Endothelial cell of umbilical vein (primary cell): Measurements from ENCODE around the gene CEP170. TPM values are rescaled to one million over a fixed set of nuclear protein-coding genes. Genes with fewer than 3 reads are reported as not detected.
"Not testable (repeated sequence)": the region's sequence is repeated elsewhere in the genome, so short reads cannot be mapped to it uniquely, and the experiment has no call there.

Experiments used
- BruUV-seq: library from RNA; stranded (reverse); fragments of 400-500 nt; replicated peaks from 2 replicates; lab custom pipeline; 2021; lab: Mats Ljungman, UMichigan
- CTCF ChIA-PET: fragments of 300-600, 350-600 bp; sonication (Branson Sonifier 250); formaldehyde crosslinking; loops from one replicate; lab custom pipeline; 2021; ENCODE audit warnings: antibody characterized with exemption, inconsistent platforms; lab: Charles Lee
- POLR2A ChIA-PET: fragments of 300-600, 350-600 bp; sonication (Branson Sonifier 250); formaldehyde crosslinking; loops from one replicate; lab custom pipeline; 2021; ENCODE audit warnings: antibody characterized with exemption, inconsistent platforms; lab: Charles Lee
- DNase-seq: peaks from one replicate; pipeline ENCODE4 v3.0.0-alpha.2; 2011; ENCODE audit warnings: low read depth, low spot score
- FAIRE-seq: peaks from 2 replicates; lab custom pipeline; 2011; peaks lifted over from hg19 to GRCh38; lab: Jason Lieb, UNC
- H2AFZ ChIP-seq: 2 replicates; pipeline ENCODE4 v1.6.0; 2012; ENCODE audit warnings: low read depth, low read length, control low read depth, inconsistent platforms
- H3K27ac ChIP-seq: 2 replicates; pipeline ENCODE4 v1.5.1; 2011; ENCODE audit warnings: low read depth, mild to moderate bottlenecking, control low read depth, low read length, moderate library complexity; ENCODE audit not compliant: insufficient read depth
- H3K27me3 ChIP-seq, 2 experiments: 2 replicates each; pipeline versions ENCODE4 v1.6.0 to v1.6.1; 2011; ENCODE audit warnings: low read length in 2 of 2, mixed read lengths in 1 of 2; ENCODE audit not compliant: control insufficient read depth in 2 of 2, insufficient read depth in 2 of 2
- H3K36me3 ChIP-seq, 2 experiments: 2 replicates in 1 of 2; 3 replicates in 1 of 2; pipeline ENCODE4 v1.5.1; 2011; ENCODE audit warnings: low read length in 2 of 2, mild to moderate bottlenecking in 1 of 2, moderate library complexity in 1 of 2; ENCODE audit not compliant: control insufficient read depth in 2 of 2, insufficient read depth in 2 of 2; ENCODE audit errors: extremely low read depth in 1 of 2
- H3K4me1 ChIP-seq: 3 replicates; pipeline ENCODE4 v1.5.1; 2011; ENCODE audit warnings: mild to moderate bottlenecking, low read length; ENCODE audit not compliant: control insufficient read depth, insufficient read depth; ENCODE audit errors: extremely low read depth
- H3K4me2 ChIP-seq: 2 replicates; pipeline ENCODE4 v1.6.1; 2011; ENCODE audit warnings: low read length, control low read depth, mixed read lengths; ENCODE audit not compliant: insufficient read depth
- H3K4me3 ChIP-seq, 3 experiments: fragments of 200-600 bp in 1 of 3; sonication (generic), shearing (Covaris generic) in 1 of 3; replicated peaks in 1 of 3; 2 replicates each; pipeline ENCODE4 v1.5.1; 2011 to 2016; ENCODE audit warnings: control low read depth in 3 of 3, low read length in 3 of 3, mild to moderate bottlenecking in 2 of 3, inconsistent platforms in 1 of 3, low read depth in 1 of 3, moderate library complexity in 1 of 3; ENCODE audit not compliant: insufficient read depth in 1 of 3
- H3K79me2 ChIP-seq: 2 replicates; pipeline ENCODE4 v1.6.0; 2012; ENCODE audit warnings: low read length, inconsistent platforms; ENCODE audit not compliant: control insufficient read depth, insufficient read depth
- H3K9ac ChIP-seq: replicated peaks from 2 replicates; pipeline ENCODE3; 2011; ENCODE audit warnings: low read length, control low read depth; ENCODE audit not compliant: insufficient read depth; ENCODE audit errors: extremely low read depth
- H3K9me1 ChIP-seq: replicated peaks from 3 replicates; pipeline ENCODE4 v1.6.0; 2011; ENCODE audit warnings: mild to moderate bottlenecking, low read length; ENCODE audit not compliant: control insufficient read depth, insufficient read depth; ENCODE audit errors: extremely low read depth
- H3K9me3 ChIP-seq: replicated peaks from 2 replicates; pipeline ENCODE4 v1.5.1; 2012; ENCODE audit warnings: low read length, inconsistent platforms; ENCODE audit not compliant: control insufficient read depth, insufficient read depth
- H4K20me1 ChIP-seq: replicated peaks from 2 replicates; pipeline ENCODE3; 2011; ENCODE audit warnings: mild to moderate bottlenecking, low read length; ENCODE audit not compliant: control insufficient read depth, insufficient read depth; ENCODE audit errors: extremely low read depth
- EZH2 ChIP-seq: IDR thresholded peaks from 2 replicates; pipeline ENCODE4 v1.6.1; 2012; ENCODE audit warnings: borderline replicate concordance, low read depth, mild to moderate bottlenecking, moderate library complexity, low read length, inconsistent platforms; ENCODE audit not compliant: severe bottlenecking
- FOS ChIP-seq: IDR thresholded peaks from 2 replicates; pipeline ENCODE4 v1.6.1; 2011; ENCODE audit warnings: mild to moderate bottlenecking, low read length, moderate library complexity, borderline replicate concordance; ENCODE audit not compliant: insufficient read depth
- GATA2 ChIP-seq: IDR thresholded peaks from 2 replicates; pipeline ENCODE4 v1.7.0; 2011; ENCODE audit warnings: low read depth, mild to moderate bottlenecking, moderate library complexity, mixed read lengths, low read length; ENCODE audit not compliant: insufficient read length, insufficient read depth
- JUN ChIP-seq: IDR thresholded peaks from 2 replicates; pipeline ENCODE4 v1.6.1; 2011; ENCODE audit warnings: borderline replicate concordance, low read depth; ENCODE audit not compliant: insufficient read length, insufficient read depth
- MYC ChIP-seq: IDR thresholded peaks from one replicate; pipeline ENCODE4 v1.6.1; 2011; ENCODE audit warnings: mild to moderate bottlenecking, low read depth, low read length
- POLR2A ChIP-seq: IDR thresholded peaks from 2 replicates; pipeline ENCODE4 v1.6.1; 2012; ENCODE audit warnings: low read depth, mild to moderate bottlenecking, control low read depth, low read length
- POLR2AphosphoS5 ChIP-seq: IDR thresholded peaks from 2 replicates; pipeline ENCODE4 v1.6.1; 2012; ENCODE audit warnings: low read depth, mild to moderate bottlenecking, control low read depth, low read length, moderate library complexity; ENCODE audit not compliant: insufficient read depth
- dilution Hi-C: fragments of 300-500 bp; cut with MboI; formaldehyde crosslinking; loops from one replicate; pipeline ENCODE4 v1.15.0; 2019; ENCODE audit warnings: low sequenced_read_pairs; ENCODE audit not compliant: extremely low pct_ligation_motif_present
- intact Hi-C: fragments of 100-400 bp; cut with micrococcal nuclease; formaldehyde crosslinking; loops from one replicate; pipeline ENCODE4 v1.10.0; 2022
- polyA plus RNA-seq, 4 experiments: library from polyadenylated mRNA; depleted of rRNA in 3 of 4; stranded (reverse) in 3 of 4; unstranded in 1 of 4; fragments of >200 nt; gene quantifications; 2 replicates each; pipeline versions ENCODE4 v1.2.1 to v1.2.3, GENCODE V29; 2011 to 2012; ENCODE audit warnings: missing spikeins in 1 of 4
- total RNA-seq: library from RNA; stranded (reverse); gene quantifications from 2 replicates; pipeline ENCODE4 v1.2.3, GENCODE V29; 2021
- TF ChIP-seq, protein P1 (sequence below), 2 donors: IDR thresholded peaks; 1 replicate in 1 of 2; 2 replicates in 1 of 2; pipeline ENCODE4 v1.5.1; 2011; ENCODE audit warnings: low read length in 2 of 2, mild to moderate bottlenecking in 2 of 2, moderate library complexity in 2 of 2, control low read depth in 1 of 2, inconsistent platforms in 1 of 2, low read depth in 1 of 2; ENCODE audit not compliant: insufficient read depth in 1 of 2; ENCODE audit errors: extremely low read depth in 1 of 2
- TF ChIP-seq, protein P2 (sequence below): IDR thresholded peaks from 2 replicates; pipeline ENCODE4 v1.6.1; 2011; ENCODE audit not compliant: insufficient read depth, insufficient read length

CEP170 gene
- total and polyA plus RNA-seq, 2 donors (not counting 3 experiments of a cell fraction or from before 2014, with no cell fraction given) = 49.6 to 225 TPM

DNA sequence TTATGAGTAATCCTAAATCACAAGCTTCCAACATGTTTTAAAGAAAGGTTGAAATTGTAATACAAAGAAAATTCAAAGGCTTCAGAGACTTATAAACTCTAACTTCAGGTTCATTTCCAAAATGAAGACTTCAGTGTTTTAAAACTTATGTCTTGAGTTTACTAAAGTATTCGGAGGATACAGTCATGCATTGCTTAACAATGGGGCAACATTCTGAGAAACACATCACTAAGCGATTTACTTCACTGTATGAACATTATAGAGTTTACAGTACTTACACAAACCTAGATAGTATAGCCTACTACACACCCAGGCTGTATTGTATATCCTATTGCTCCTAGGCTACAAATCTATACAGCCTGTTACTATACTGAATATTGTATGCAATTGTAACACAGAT, 38.3 kb downstream of the CEP170 start:
- Histone ChIP-seq H3K79me2 (peaks cover 90% of the 10 kb centered on the region), H3K27me3 (no peaks in the 10 kb centered on the region), H2AFZ (no peak overlapping the region), H3K9me1 (peaks cover 2% of the 10 kb centered on the region), H3K4me3 (no peak overlapping the region), H4K20me1 (peaks cover 5% of the 10 kb centered on the region), H3K4me1 (no peaks in the 10 kb centered on the region), H3K4me2 (no peak overlapping the region), H3K9ac (no peak overlapping the region), H3K36me3 (peaks cover 2 to 18% of the 10 kb centered on the region in 2 experiments), H3K27ac (no peak overlapping the region), H3K9me3 (no peaks in the 10 kb centered on the region)
- dilution Hi-C loops (no loop called here), intact Hi-C loops (no loop called here)
- no peak for FAIRE-seq
- CTCF ChIA-PET = no interaction called here
- BruUV-seq = no TSS peak
- POLR2A ChIA-PET = no interaction called here
- no peak for DNase-seq
- TF ChIP-seq POLR2A = no peak
- TF ChIP-seq JUN = no peak
- TF ChIP-seq, protein P1, sequence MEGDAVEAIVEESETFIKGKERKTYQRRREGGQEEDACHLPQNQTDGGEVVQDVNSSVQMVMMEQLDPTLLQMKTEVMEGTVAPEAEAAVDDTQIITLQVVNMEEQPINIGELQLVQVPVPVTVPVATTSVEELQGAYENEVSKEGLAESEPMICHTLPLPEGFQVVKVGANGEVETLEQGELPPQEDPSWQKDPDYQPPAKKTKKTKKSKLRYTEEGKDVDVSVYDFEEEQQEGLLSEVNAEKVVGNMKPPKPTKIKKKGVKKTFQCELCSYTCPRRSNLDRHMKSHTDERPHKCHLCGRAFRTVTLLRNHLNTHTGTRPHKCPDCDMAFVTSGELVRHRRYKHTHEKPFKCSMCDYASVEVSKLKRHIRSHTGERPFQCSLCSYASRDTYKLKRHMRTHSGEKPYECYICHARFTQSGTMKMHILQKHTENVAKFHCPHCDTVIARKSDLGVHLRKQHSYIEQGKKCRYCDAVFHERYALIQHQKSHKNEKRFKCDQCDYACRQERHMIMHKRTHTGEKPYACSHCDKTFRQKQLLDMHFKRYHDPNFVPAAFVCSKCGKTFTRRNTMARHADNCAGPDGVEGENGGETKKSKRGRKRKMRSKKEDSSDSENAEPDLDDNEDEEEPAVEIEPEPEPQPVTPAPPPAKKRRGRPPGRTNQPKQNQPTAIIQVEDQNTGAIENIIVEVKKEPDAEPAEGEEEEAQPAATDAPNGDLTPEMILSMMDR (IDR thresholded peaks at IDR 0.05; ENCODE audit: extremely low read depth in 1 of 2, insufficient read depth in 1 of 2, low read depth in 1 of 2, low read length in 2 of 2) = no peak
- no peak for TF ChIP-seq POLR2AphosphoS5
- TF ChIP-seq FOS = no peak
- TF ChIP-seq, protein P2, sequence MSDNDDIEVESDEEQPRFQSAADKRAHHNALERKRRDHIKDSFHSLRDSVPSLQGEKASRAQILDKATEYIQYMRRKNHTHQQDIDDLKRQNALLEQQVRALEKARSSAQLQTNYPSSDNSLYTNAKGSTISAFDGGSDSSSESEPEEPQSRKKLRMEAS = no peak
- TF ChIP-seq GATA2 = no peak
- no peak for TF ChIP-seq EZH2
- TF ChIP-seq MYC = no peak

DNA sequence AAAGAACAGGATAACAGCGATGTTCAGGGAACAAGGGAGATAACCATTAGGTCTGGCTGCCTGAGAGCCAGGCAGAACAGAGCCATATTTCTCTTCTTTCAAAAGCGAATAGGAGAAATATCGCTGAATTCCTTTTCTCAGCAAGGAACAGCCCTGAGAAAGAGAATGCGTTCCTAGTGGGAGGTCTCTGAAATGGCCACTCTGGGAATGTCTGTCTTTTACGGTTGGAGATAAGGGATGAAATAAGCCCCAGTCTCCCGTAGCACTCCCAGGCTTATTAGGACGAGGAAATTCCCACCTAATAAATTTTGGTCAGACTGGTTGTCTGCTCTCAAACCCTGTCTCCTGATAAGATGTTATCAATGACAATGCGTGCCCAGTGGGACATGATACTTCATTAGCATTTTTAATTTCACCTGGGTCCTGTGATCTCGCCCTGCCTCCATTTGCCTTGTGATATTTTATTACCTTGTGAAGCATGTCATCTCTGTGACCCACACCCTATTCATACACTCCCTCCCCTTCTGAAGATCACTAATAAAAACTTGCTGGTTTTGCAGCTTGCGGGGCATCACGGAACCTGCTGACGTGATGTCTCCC, 39.7 kb downstream of the CEP170 start:
- H3K27ac ChIP-seq, H2AFZ ChIP-seq, CTCF ChIA-PET, H3K4me1 ChIP-seq, H3K4me2 ChIP-seq, BruUV-seq, H3K4me3 ChIP-seq, H4K20me1 ChIP-seq, FAIRE-seq, dilution Hi-C loops, H3K27me3 ChIP-seq, H3K9me1 ChIP-seq, DNase-seq, POLR2A ChIA-PET, H3K9me3 ChIP-seq, intact Hi-C loops, H3K9ac ChIP-seq: not testable (repeated sequence)
- Histone ChIP-seq H3K36me3 (peaks cover 2 to 11% of the 10 kb centered on the region in 2 experiments), H3K79me2 (peaks cover 77% of the 10 kb centered on the region)
